Mammary epithelial cell (primary cell): Measurements from ENCODE around the gene NRXN2.

ENCODE experiments used
- CTCF ChIP-seq, 2 donors: IDR thresholded peaks in 1 of 2; conservative IDR thresholded peaks in 1 of 2; 2 replicates each; pipeline ENCODE4 v1.5.1; 2011 to 2012; ENCODE audit warnings: inconsistent platforms in 2 of 2, low read length in 2 of 2, mild to moderate bottlenecking in 2 of 2, control low read depth in 1 of 2, low read depth in 1 of 2; ENCODE audit not compliant: insufficient read depth in 1 of 2; ENCODE audit errors: extremely low read depth in 1 of 2
- EZH2 ChIP-seq: IDR thresholded peaks from 2 replicates; pipeline ENCODE4 v1.6.1; 2012; ENCODE audit warnings: low read length, inconsistent platforms, borderline replicate concordance

GRCh38 chr11:64558065-64558745 lies 164.8 kb downstream of the NRXN2 start:
- no peak for TF ChIP-seq EZH2
- TF ChIP-seq CTCF (conservative IDR thresholded peaks at IDR 0.05 in 1 of 2, IDR thresholded peaks at IDR 0.05 in 1 of 2; ENCODE audit: extremely low read depth in 1 of 2, insufficient read depth in 1 of 2, low read depth in 1 of 2, low read length in 2 of 2), result no peak
